Measurements from ENCODE around the gene PLEKHA7.
"Not testable (repeated sequence)": the region's sequence is repeated elsewhere in the genome, so short reads cannot be mapped to it uniquely, and the experiment has no call there.

PLEKHA7 gene

GRCh38 chr11:16976379-16976778, 37.8 kb downstream of the PLEKHA7 start:
- DNase-seq (ENCODE audit: low spot score): no peak

GRCh38 chr11:16975906-16976305, 38.3 kb downstream of the PLEKHA7 start:
- DNase-seq (ENCODE audit: low spot score): no peak

DNA sequence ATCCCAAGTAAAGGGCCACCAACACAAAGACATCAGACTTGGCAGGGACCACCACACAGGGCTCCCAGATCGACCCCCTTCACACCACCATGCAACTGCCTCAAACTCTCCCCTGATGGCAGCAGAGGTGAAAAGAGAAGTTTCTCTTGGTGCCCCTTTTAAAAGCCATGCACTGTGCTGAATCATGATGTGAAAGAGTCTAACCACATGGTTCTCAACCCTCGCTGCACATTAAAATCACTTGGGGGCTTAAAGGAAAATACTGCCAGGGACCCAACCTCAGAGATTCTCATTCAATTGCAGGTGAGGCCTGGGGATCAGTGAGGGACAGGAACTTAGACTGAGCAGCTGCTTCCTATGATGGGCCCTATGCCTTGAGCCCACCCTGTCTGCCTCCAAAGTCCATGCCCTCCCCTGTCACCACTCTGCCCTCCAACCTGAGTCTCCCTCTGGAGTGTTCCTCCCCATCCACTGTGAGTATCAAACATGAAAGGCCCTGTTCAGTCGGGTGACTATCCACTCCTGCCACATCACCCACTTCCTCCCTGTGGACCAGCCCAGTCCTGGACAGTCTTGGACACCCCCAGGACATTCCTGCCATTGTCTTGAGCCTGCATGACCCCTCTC, 40.8 kb downstream of the PLEKHA7 start:
- DNase-seq (ENCODE audit: low spot score): no peak

GRCh38 chr11:16969010-16969999, 44.9 kb downstream of the PLEKHA7 start:
- DNase-seq (ENCODE audit: low spot score): no peak

DNA sequence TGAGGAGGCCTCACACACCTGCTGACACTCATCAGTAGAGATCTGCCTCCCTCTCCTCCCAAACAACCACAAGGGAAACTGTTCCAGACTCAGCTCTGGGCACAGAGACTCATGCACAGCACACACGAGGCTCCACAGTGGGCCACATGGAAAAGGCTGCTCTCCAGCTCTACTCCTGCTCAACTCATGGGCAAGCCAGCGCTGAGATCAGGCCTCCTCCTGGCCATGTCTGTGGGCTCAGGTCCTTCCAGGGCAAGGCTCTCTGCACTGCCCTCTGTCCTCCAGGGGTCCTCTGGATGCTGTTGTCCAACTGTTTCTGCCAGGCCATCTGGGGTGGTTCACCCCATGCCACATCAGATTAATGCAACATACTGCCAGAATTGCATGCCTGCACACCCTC, 46.0 kb downstream of the PLEKHA7 start:
- DNase-seq (ENCODE audit: low spot score): no peak

- no peak for DNase-seq (ENCODE audit: low spot score)
Observed at GRCh38 chr11:16966930-16967671, 47.1 kb downstream of the PLEKHA7 start.

DNA sequence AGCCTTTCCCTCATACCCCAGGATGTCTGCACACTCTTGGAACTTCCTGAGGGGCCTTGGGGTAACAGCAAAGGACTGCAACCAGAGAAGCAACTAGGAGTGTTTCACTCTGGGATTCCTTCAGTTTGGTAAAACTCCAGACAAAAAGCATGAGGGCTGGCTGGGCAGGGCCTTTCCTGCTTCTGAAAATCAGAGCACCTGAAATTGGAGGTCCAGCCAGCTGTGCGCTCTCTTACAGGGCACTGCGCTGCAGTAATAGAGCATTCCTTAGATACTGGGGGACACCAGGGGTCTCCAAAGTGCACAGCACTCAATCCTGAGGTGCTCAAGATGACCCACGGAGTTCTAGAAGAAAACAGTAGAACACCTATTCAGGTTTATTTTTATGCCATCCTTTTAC, 49.7 kb downstream of the PLEKHA7 start:
- DNase-seq (ENCODE audit: low spot score): no peak

GRCh38 chr11:16963316-16963876, 50.8 kb downstream of the PLEKHA7 start:
- DNase-seq (ENCODE audit: low spot score): no peak

- DNase-seq (ENCODE audit: low spot score): not testable (repeated sequence)
Observed at GRCh38 chr11:16962589-16962988, 51.6 kb downstream of the PLEKHA7 start.

DNA sequence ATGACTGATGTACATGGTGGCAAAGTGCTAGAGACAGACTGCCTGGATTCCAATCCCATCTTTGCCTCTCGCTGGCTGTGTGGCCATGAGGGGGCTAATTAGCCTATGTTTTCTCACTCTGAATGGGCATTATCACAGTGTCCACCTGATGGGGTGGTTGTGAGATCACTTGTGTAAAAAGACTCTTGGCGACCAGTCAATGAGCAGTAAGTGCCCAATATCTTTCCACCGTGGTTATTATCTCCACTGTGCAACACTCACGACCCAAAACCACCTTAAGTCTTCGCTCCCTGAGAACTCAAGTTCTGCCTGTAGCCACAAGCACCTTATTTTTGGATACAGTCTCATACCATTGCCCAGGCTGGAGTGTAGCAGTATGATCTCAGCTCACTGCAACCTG, 52.1 kb downstream of the PLEKHA7 start:
- DNase-seq (ENCODE audit: low spot score): no peak

GRCh38 chr11:16960250-16960649, 54.0 kb downstream of the PLEKHA7 start:
- no peak for DNase-seq (ENCODE audit: low spot score)

DNA sequence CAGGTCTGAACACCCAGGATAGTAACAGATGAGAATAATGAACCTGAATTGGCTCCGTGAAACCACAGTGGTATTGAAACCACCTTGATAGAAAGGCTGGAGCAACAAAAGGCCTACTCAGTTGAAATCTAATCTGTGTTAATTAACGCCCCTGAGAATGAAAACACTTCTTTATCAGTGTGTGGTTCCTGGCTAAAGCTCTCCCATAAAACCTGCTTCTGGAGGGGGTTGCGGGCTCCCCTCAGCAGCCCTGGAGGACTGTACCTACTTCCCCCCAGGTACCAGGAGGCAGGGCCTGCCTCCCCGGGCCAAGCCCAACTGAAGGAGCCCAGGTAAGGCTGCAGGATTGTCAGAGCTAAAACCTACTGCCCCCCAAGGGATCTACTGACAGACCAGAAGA, 54.6 kb downstream of the PLEKHA7 start:
- DNase-seq (ENCODE audit: low spot score): no peak

DNA sequence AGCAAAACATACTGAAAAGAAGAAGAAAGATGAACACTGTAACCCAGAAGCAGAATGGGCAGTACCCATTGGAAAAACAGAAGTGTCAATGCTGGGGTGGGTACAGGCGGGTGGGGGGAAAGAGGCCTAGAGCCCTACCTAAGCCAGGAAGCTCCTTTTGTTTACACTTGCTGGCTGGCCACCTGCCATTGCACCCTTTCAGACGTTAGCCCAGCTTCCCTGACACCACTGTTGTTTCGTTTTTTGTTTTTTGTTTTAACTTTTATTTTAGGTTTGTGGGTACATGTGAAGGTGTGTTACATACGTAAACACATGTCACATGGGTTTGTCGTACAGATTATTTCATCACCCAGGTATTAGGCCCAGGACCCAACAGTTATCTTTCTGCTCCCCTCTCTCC, 55.4 kb downstream of the PLEKHA7 start:
- no peak for DNase-seq (ENCODE audit: low spot score)

- DNase-seq (ENCODE audit: low spot score): no peak
Observed at GRCh38 chr11:16956538-16957153, 57.6 kb downstream of the PLEKHA7 start.

- no peak for DNase-seq (ENCODE audit: low spot score)
Observed at GRCh38 chr11:16953663-16954062, 60.6 kb downstream of the PLEKHA7 start.

- DNase-seq (ENCODE audit: low spot score): no peak
Observed at GRCh38 chr11:16946477-16947282, 67.5 kb downstream of the PLEKHA7 start.

GRCh38 chr11:16945671-16946469, 68.3 kb downstream of the PLEKHA7 start:
- DNase-seq (ENCODE audit: low spot score): peak; percentile 46

DNA sequence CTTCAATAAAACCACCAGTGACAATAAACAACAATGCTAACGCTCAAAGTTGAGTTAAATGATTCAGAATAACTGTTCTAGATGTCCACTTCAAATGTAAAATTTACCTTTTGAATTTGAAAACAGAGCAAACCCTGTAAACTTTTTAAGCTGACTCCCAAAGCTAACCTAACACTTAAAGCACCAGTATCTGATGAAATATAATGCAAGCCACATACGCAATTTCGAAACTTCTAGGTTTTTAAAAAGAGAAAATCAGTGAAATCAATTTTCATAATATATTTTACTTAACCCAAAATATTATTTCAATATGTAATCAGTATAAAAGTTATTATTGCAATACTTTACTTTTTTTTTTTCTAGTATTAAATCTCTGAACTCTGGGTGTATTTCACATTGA, 71.3 kb downstream of the PLEKHA7 start:
- no peak for DNase-seq (ENCODE audit: low spot score)

GRCh38 chr11:16942342-16942741, 71.9 kb downstream of the PLEKHA7 start:
- no peak for DNase-seq (ENCODE audit: low spot score)

DNA sequence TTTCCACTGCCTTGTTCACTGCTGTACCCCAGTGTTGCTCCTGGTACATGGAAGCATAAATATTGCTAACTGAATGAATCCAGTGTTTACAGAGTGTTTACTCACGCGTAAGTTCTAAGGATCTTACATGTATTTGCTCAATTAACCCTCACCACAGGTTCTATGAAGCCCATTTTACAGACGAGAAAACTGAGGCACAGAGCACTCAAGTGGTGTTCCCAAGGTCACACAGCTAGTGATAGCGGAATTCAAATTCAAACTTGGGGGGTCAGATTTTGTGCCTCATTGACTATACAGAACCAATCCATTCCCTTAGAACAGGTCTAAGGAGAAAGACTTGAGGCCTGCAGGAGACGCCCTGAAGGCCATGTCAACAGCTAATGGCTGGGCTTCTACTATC, 72.3 kb downstream of the PLEKHA7 start:
- no peak for DNase-seq (ENCODE audit: low spot score)
